T follicular helper cell (primary cell): Measurements from ENCODE around the gene PHLPP2.
"Not testable (repeated sequence)": the region's sequence is repeated elsewhere in the genome, so short reads cannot be mapped to it uniquely, and the experiment has no call there.

Experiments used
- DNase-seq: peaks from one replicate; pipeline ENCODE4 v3.0.0-alpha.2; 2020; ENCODE audit warnings: low read depth

Gene PHLPP2

DNA sequence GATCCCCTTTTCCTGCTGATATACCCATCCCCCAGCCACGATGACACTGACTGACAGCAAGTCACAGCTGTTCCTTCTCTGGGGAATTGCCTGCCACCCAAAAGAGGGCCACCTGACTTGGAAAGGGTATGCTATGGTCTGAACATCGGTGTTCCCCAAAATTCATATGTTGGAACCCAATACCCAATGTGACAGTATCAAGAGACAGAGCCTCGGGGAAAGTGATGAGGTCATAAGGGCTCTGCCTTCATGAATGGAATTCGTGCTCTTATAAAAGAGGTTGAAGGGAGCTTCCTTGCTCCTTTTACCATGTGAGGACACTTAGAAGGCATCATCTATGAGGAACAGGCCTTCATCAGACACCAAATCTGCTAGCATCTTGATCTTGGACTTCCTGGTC, 106.1 kb downstream of the PHLPP2 start:
- no peak for DNase-seq

GRCh38 chr16:71614956-71615355, 109.5 kb downstream of the PHLPP2 start:
- not testable (repeated sequence) for DNase-seq

DNA sequence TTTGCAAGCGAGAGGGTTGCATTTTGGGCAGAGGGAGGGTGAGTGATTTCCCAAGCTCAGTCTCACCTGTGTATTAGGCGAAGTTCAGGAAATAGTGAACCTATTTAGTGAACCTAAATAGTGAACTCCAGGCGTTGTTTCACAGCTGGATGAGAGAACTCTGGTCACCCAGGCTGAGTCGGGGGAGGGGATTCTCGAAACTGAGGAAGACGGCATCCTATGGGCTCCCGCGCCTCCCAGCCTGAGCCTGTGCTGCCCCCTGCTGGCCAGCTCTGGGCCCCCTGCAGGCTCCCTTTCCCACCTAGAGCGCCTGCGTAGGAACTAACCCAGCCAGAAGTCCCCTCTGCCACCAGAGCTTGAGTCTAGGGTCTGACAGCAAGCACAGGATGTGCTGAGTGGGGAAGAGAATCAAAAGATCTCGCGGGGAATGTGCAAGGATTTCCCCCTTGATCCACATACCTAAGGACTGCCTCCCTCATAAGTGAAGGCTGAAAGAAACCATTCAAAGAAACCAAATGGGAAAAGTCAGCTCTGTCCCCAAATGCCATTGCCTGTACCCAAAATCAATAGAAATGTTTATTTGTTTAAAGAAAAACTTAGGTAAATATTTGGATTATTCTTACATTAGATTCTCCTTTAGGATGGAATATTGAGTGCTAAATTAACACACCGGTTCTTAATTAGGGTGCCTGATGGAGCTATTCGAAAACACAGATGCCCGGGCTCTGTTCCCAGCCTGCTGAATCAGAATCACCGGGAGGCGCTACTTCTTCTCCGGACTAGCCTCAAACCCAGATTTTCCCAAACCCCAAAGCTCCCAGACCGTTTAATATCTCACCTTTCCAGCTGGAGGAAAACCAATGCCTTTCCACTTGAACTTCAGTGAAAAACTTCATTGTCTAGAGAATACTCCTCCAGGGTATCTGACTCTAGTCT, 113.3 kb downstream of the PHLPP2 start:
- peak; percentile 65 for DNase-seq

GRCh38 chr16:71610447-71610846, 114.1 kb downstream of the PHLPP2 start:
- no peak for DNase-seq

- DNase-seq: no peak
Measured at GRCh38 chr16:71609066-71609465, 115.4 kb downstream of the PHLPP2 start.

GRCh38 chr16:71600822-71601221, 123.7 kb downstream of the PHLPP2 start:
- DNase-seq: no peak

DNA sequence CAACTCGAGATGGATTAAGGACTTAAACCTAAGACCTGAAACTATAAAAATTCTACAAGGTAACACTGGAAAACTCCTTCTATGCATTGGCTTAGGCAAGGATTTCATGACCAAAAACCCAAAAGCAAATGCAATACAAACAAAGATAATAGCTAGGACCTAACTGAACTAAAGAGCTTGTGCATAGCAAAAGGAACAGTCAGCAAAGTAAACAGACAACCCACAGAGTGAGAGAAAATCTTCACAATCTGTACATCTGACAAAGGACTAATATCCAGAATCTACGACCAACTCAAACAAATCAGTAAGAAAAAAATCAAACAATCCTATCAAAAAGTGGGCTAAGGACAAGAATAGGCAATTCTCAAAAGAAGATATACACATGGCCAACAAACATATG, 126.1 kb downstream of the PHLPP2 start:
- DNase-seq: not testable (repeated sequence)

- not testable (repeated sequence) for DNase-seq
Measured at GRCh38 chr16:71595340-71595826, 129.1 kb downstream of the PHLPP2 start.
